AG04450 (cell line): ENCODE measurements around the gene RXFP4. TPM values are rescaled to one million over a fixed set of nuclear protein-coding genes. Genes with fewer than 3 reads are reported as not detected.

Experiments used
- CTCF ChIA-PET: fragments of 300-600, 350-600 bp; formaldehyde crosslinking; extraction: SDS; loops from one replicate; lab custom pipeline; 2022; ENCODE audit warnings: antibody characterized with exemption, inconsistent platforms; lab: Charles Lee
- POLR2A ChIA-PET: fragments of 350-600 bp; formaldehyde crosslinking; extraction: SDS; loops from one replicate; lab custom pipeline; 2021; ENCODE audit warnings: antibody characterized with exemption, inconsistent platforms; lab: Yijun Ruan, JAX
- DNase-seq: peaks from one replicate; pipeline ENCODE4 v3.0.0-alpha.2; 2011; ENCODE audit warnings: low read depth, low spot score
- H3K27ac ChIP-seq: one replicate; pipeline ENCODE4 v1.5.1; 2012; ENCODE audit warnings: low read depth, low read length, control low read depth
- H3K27me3 ChIP-seq: one replicate; pipeline ENCODE4 v1.6.0; 2012; ENCODE audit warnings: low read length; ENCODE audit not compliant: control insufficient read depth, insufficient read depth
- H3K4me3 ChIP-seq: 2 replicates; pipeline ENCODE4 v1.5.1; 2011; ENCODE audit warnings: mild to moderate bottlenecking, low read depth, low read length, control low read depth
- H3K9me3 ChIP-seq: 2 replicates; pipeline ENCODE4 v1.5.1; 2012; ENCODE audit warnings: low read length; ENCODE audit not compliant: control insufficient read depth, insufficient read depth
- CTCF ChIP-seq: IDR thresholded peaks from 2 replicates; pipeline ENCODE4 v1.5.1; 2011; ENCODE audit warnings: low read depth, low read length, control low read depth, inconsistent platforms
- polyA plus RNA-seq: library from polyadenylated mRNA; depleted of rRNA; stranded (reverse); fragments of >200 nt; gene quantifications from 2 replicates; pipeline ENCODE4 v1.2.3, GENCODE V29; 2011

Gene RXFP4
- polyA plus RNA-seq, 1 experiment, result not detected

- no peak for DNase-seq
- TF ChIP-seq CTCF, result no peak
- peaks cover 3% of the 10 kb centered on the region; the same call in 1 of the 2 replicates for H3K9me3 ChIP-seq
- ChIA-PET POLR2A (interaction anchor here (0.6 to 2.0 kb wide), 4 partner anchors 8 to 37 kb away, joined by 3 to 11 read pairs (median 6); no protein-coding TSS in a partner anchor), CTCF (interaction anchor here (1.0 to 1.3 kb wide), 2 partner anchors 91 to 803 kb away, joined by 3 read pairs; partner anchors contain the start of gene KRTCAP2)
- H3K4me3 ChIP-seq, result peak overlapping the region; percentile 85
- peak overlapping the region; percentile 39 for H3K27ac ChIP-seq
- H3K27me3 ChIP-seq, result no peaks in the 10 kb centered on the region
Observed at GRCh38 chr1:155975375-155976061, 34.1 kb downstream of the RXFP4 start.

- Histone ChIP-seq H3K27ac (peak overlapping the region; percentile 92), H3K27me3 (no peaks in the 10 kb centered on the region), H3K4me3 (peak overlapping the region; percentile 85), H3K9me3 (peaks cover 3% of the 10 kb centered on the region; the same call in 1 of the 2 replicates)
- DNase-seq, result peak; percentile 54
- CTCF ChIA-PET, result interaction anchor here (0.7 to 1.9 kb wide), 4 partner anchors 9 to 803 kb away, joined by 3 to 6 read pairs (median 4); partner anchors contain the start of gene KRTCAP2
- POLR2A ChIA-PET, result interaction anchor here (0.6 to 3.5 kb wide), 10 partner anchors 8 to 77 kb away, joined by 3 to 46 read pairs (median 6); partner anchors contain the start of genes KHDC4 and UBQLN4
- TF ChIP-seq CTCF, result no peak
Observed at GRCh38 chr1:155976062-155976912, 34.8 kb downstream of the RXFP4 start.

- POLR2A ChIA-PET, result interaction anchor here (0.6 to 3.5 kb wide), 11 partner anchors 9 to 76 kb away, joined by 3 to 46 read pairs (median 6); partner anchors contain the start of genes KHDC4 and UBQLN4
- peak overlapping the region; percentile 85 for H3K4me3 ChIP-seq
- peaks cover 3% of the 10 kb centered on the region; the same call in 1 of the 2 replicates for H3K9me3 ChIP-seq
- H3K27me3 ChIP-seq, result no peaks in the 10 kb centered on the region
- H3K27ac ChIP-seq, result peak overlapping the region; percentile 92
- CTCF ChIA-PET, result interaction anchor here (0.7 to 1.9 kb wide), 2 partner anchors 10 to 39 kb away, joined by 5 to 6 read pairs; no protein-coding TSS in a partner anchor
- TF ChIP-seq CTCF, result no peak
- no peak for DNase-seq
Observed at GRCh38 chr1:155976913-155977689, 35.7 kb downstream of the RXFP4 start.

- TF ChIP-seq CTCF, result no peak
- no peaks in the 10 kb centered on the region for H3K27me3 ChIP-seq
- DNase-seq, result no peak
- peak overlapping the region; percentile 85 for H3K4me3 ChIP-seq
- peaks cover 3% of the 10 kb centered on the region; the same call in 1 of the 2 replicates for H3K9me3 ChIP-seq
- peak overlapping the region; percentile 92 for H3K27ac ChIP-seq
- ChIA-PET CTCF (interaction anchor here (0.7 to 1.9 kb wide), 6 partner anchors 8 to 54 kb away, joined by 3 to 5 read pairs (median 3); no protein-coding TSS in a partner anchor), POLR2A (interaction anchor here (0.6 to 3.5 kb wide), 8 partner anchors 7 to 44 kb away, joined by 3 to 46 read pairs (median 4); partner anchors contain the start of gene KHDC4)
Observed at GRCh38 chr1:155977690-155978324, 36.4 kb downstream of the RXFP4 start.
